ENCODE data around the gene PAWR.
"Not testable (repeated sequence)": the region's sequence is repeated elsewhere in the genome, so short reads cannot be mapped to it uniquely, and the experiment has no call there.

The PAWR gene

DNA sequence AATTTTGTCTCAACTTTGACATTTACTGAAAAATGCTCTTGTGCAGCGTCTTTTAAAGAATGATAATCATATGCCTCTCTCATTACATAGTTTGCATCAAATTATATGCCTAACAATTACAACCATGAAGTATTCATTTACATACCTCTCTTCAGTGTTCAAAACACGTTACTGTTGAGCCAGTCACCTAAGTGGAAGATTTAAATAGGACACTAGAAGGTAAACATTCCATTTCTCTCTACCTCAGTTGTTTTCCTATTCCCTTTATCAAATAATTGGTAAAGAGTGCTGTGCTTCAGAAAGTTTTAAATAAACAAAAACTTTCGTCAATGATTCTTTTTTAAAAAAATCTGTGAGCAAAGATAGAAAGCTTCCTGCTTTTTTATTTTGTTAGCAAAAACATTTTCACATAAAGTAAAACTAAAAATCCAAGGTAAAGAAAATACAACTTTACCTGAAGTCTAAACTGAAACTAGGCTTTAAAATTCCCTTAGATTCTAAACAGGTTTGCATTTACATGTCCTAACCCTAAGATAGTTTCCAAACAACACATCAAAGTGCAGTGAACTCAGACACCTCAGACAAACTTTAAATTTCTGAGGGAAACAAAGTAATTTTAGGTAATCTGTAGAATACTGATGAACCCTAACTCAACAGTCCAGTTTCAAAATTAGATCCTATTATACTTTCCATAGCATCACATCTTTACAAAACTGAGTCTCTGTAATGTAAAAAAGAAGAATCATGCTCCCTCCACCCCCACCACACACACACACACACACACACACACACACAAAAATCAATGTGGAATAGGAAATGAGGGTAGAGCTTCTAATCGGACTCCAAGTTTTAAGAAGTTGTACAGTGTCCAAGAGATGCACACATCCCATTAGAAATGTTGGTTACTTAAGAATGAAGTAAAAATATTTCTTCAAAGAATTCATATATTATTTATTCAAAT, 46.2 kb downstream of the PAWR start:
- no peak for DNase-seq

- no peak for DNase-seq
These were observed 46.9 kb downstream of the PAWR start for GRCh38 chr12:79643821-79644220.

DNA sequence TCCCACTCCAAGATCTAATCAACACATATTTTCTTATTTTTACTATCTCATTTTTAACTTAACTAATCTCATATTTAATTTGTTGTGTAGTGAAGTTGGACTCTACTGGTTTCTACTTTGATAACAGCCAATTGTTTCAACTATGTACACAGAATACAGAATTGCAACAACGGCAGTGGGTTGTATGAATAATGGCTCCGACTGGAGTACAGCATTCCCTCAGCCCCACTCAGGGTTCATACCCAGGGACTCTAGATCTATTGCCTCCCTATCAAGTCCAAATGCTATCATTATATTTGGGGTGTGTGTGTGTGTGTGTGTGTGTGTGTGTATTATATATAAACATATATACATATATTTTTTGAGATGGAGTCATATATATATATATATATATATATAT, 52.3 kb downstream of the PAWR start:
- no peak for DNase-seq

DNA sequence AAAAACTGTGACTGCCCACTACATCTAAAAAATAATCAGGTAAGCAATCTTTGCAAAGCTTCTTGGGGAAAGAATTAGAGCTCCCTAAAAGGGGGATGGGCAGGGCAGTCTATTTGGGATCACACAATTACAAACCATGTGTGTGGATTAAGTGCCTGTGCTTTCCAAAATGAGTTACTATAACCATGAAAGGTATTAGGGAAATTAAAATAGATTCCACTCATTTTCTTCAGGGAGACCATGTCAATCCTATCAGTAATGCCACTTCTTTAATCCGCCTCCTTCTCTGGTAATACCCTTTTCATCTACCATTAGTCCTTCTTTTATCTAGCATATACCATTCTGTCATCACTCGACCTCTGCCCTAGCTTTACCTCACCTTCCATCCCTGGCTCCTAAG, 53.7 kb downstream of the PAWR start:
- DNase-seq = no peak

DNA sequence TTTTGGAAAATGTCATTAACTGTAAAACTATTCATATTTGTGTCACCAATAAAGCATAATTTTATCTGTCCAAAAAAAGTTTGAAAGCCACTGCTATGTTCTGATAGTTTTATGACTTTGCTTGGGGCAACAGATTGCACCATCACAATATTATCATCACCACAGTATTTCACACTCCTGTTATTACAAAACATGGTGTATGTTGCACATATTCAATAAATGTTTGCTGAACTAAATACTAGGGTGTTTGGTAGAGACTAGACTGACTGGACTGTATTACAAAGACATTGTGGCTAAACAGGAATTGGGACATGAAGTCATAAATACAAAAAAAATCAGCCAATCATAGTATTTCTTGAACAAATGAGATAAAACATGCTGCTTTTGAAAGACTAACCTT, 55.1 kb downstream of the PAWR start:
- DNase-seq = no peak

GRCh38 chr12:79634957-79635471, 55.8 kb downstream of the PAWR start:
- DNase-seq = no peak

GRCh38 chr12:79629561-79629960, 61.2 kb downstream of the PAWR start:
- no peak for DNase-seq

DNA sequence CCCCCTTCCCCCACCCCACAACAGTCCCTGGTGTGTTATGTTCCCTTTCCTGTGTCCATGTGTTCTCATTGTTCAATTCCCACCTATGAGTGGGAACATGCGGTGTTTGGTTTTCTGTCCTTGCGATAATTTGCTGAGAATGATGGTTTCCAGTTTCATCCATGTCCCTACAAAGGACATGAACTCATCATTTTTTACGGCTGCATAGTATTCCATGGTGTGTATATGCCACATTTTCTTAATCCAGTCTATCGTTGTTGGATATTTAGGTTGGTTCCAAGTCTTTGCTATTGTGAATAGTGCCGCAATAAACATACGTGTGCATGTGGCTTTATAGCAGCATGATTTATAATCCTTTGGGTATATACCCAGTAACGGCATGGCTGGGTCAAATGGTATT, 64.0 kb downstream of the PAWR start:
- DNase-seq = not testable (repeated sequence)

- no peak for DNase-seq
These were observed 66.4 kb downstream of the PAWR start for GRCh38 chr12:79624378-79624777.

DNA sequence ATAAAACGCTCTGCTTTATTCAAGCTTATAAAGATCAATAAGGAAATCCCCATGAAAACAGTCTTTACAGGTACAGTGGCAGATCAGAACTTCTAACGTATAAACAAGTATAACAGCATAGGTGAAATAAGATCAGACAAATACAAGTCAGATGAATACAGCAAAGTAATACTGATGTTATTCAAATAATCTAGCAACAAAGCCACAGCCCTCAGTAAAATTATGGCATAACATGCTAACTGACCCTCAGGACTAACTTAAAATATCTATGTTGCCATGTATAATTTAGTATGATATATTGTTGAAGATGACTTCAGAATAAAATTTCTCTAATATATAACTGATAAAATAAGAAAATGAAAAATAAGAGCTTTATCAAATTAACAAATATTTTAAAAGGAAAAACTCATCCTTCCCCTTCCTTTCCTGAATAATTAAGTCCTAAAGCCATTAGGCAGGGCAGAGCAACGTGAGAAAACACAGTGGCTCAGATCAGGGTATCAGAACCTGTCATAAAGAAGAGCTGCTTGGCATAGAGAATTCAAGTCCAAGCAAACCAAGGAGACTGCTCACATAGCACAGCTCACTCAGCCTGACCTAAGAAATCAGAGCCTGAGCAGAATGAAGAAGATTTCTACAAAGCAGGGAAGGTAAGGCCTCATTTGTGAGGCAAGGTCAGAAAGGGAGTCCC, 70.7 kb downstream of the PAWR start:
- no peak for DNase-seq

GRCh38 chr12:79618848-79619404, 71.8 kb downstream of the PAWR start:
- no peak for DNase-seq

DNA sequence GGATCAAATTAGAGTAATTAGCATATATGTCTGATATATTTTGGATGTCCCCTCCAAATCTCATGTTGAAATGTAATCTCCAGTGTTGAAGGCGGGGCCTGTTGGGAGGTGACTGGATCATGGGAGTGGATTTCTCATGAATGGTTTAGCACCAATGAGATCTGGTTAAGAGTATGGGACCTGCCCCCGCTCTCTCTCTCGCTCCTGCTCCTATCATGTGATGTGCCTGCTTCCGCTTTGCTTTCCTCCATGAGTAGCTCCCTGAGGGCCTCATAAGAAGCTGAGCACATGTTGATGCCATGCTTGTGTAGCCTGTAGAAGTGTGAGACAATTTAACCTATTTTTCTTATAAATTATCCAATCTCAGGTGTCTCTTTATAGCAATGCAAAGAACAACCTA, 73.1 kb downstream of the PAWR start:
- DNase-seq = no peak

- DNase-seq = no peak
These were observed 74.9 kb downstream of the PAWR start for GRCh38 chr12:79615596-79616560.

DNA sequence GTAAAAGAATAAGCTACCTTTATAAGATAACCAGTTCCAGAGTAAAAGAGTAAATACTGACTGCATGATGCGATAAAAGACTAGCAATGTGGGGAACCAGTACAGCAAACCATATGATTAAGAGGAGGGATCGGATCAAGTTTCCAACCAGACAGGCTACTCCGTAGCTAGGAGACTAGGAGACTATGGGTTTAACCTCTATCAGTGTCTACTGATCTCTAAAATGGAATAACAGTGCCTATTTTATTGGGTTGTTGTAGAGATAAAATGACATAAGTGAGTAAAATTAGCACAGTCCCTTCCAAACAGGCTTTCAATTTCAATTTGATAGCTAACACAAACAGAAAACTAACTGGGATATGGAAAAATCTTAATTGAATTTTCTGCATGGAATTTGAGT, 76.0 kb downstream of the PAWR start:
- DNase-seq = no peak

- no peak for DNase-seq
These were observed 88.9 kb downstream of the PAWR start for GRCh38 chr12:79601908-79602307.

DNA sequence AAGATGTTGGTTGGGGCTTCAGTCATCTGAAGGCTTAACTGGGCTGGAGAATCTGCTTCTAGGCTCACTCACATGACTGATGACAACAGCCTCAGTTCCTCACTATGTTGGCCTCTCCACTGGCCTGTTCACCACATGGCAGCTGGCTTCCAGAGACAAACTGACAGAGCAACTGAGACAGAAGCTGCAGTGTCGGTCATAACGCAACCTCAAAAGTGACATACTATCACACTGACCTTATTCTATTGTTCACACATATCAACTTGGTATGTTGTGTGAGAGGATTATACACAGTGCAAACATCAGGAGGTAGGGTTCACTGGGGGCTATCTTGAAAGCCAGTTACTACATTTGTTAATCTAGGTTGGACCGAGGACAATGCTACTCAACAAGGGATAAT, 92.9 kb downstream of the PAWR start:
- no peak for DNase-seq

DNA sequence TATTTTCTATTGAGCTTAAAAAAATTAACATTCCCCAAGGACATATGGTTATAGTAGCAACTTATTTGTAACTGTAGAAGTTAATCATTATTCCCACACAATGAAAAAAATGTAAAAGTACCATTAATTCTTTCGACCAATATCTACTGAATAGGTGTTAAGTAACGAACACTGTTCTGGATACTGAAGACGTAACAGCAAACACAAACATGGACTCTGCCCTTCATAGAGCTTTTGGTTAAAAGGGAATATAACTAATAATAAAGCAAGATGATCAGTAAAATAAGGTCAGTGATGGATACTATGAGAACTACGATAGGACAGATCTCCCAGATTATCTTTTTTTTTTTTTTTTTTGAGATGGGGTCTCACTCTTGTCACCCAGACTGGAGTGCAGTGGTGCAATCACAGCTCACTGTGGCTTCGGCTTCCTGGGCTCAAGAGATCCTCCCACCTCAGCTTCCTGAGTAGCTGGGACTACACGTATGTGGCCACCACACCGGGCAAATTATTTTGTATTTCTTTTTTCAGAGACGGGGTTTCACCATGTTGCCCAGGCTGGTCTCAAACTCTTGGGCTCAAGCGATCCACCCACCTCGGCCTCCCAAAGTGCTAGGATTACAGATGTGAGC, 93.9 kb downstream of the PAWR start:
- DNase-seq = no peak

DNA sequence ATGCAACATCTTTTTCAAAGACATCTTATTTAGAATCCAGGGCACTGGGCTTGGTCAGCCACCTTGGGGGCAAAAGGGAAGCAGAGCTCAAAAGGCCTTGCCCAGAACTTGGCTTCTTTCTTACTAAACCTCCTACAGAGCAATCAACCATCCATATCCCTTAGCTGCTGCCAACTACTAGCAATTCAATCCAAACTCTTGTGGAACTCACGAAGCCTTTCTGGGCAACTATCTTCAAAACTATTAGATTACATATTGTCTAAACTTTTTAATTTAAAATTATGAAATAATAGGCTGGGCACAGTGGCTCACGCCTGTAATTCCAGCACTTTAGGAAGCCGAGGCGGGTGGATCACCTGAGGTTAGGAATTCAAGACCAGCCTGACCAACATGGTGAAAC, 95.5 kb downstream of the PAWR start:
- no peak for DNase-seq

DNA sequence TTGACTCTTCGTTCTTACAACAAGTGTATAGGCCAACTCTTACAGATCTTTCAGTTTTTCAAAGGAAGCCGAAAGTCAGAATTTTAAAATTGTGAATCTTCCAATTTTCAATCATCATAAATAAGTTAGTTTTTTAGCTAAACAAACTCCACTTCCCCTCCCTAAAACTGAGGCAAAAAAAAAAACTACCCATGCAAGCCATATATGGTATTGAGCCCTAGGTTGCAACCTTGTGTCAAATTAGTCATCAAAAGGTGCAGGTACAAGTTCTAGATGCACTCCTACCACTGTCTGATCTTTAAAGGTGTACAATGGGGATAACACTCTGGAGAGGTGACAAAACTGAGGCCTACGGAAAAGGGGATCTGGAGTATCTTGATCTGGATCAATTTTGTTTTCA, 97.9 kb downstream of the PAWR start:
- no peak for DNase-seq

GRCh38 chr12:79591988-79592387, 98.8 kb downstream of the PAWR start:
- DNase-seq = no peak

DNA sequence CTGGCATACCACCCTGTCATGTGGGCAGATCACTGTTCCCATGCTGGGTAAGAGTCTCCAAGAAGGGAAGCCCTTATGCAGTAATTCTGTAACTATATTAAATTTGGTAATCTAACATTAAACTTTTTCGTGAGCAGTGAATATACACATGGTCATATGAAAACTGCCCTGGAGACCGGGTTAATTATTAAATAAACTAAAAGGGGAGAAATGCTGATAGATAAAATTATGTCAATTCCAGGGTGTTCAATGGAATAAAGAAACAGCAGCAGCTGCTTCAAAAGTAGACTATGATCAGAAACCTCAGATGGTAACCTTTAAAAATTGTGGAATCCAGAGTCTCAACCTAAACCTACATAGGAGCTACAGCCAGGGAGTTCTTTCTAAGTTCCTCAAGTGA, 100.0 kb downstream of the PAWR start:
- no peak for DNase-seq

- DNase-seq = no peak
These were observed 103.4 kb downstream of the PAWR start for GRCh38 chr12:79587368-79587767.

Measured in NCI-H1930 (cell line).